Epithelial cell of proximal tubule (primary cell): ENCODE measurements around the gene BTAF1. TPM values are rescaled to one million over a fixed set of nuclear protein-coding genes. Genes with fewer than 3 reads are reported as not detected.
A peak's percentile ranks its signal among the peaks of the same experiment; 100 is the strongest.

Source experiments
- DNase-seq: peaks from one replicate; pipeline ENCODE4 v3.0.0-alpha.2; 2011; ENCODE audit warnings: low read depth
- H3K4me3 ChIP-seq: 2 replicates; pipeline ENCODE4 v1.5.1; 2011; ENCODE audit warnings: low read depth, mild to moderate bottlenecking, low read length
- total RNA-seq: library from RNA; depleted of rRNA; stranded (reverse); fragments of >200 nt; gene quantifications from 2 replicates; pipeline ENCODE4 v1.2.3, GENCODE V29; 2015
- TF ChIP-seq, protein P1 (sequence below): conservative IDR thresholded peaks from 2 replicates; pipeline ENCODE4 v1.5.1; 2012; ENCODE audit warnings: low read depth, mild to moderate bottlenecking, low read length

The BTAF1 gene
- total RNA-seq, 1 donor from 2014 or later: 35.2 TPM

DNA sequence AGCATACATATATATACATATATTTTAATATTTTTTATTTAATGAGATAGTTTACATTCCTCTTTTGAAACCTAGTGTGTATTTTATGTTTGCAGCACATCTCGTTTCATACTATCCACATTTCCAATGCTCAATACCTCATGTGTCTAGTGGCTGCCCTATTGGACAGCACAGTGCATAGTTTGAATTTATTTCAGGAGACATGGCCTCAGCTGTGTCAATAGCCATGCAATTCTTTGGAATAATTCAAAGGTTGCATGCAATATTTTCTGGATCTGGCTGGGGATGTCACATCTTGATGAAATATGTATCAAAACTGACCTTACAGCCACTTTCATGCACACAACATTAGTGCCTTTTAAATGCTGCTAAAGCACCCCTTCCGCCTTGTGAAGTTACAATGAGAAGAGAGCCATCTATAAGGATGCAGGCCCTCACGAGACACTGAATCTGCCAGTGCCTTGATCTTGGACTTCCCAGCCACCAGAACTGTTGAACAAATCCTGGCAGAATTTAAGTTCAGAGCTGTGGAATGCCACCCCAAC is 27.3 kb upstream of the BTAF1 start:
- H3K4me3 ChIP-seq: no peak overlapping the region
- DNase-seq: no peak
- TF ChIP-seq, protein P1, sequence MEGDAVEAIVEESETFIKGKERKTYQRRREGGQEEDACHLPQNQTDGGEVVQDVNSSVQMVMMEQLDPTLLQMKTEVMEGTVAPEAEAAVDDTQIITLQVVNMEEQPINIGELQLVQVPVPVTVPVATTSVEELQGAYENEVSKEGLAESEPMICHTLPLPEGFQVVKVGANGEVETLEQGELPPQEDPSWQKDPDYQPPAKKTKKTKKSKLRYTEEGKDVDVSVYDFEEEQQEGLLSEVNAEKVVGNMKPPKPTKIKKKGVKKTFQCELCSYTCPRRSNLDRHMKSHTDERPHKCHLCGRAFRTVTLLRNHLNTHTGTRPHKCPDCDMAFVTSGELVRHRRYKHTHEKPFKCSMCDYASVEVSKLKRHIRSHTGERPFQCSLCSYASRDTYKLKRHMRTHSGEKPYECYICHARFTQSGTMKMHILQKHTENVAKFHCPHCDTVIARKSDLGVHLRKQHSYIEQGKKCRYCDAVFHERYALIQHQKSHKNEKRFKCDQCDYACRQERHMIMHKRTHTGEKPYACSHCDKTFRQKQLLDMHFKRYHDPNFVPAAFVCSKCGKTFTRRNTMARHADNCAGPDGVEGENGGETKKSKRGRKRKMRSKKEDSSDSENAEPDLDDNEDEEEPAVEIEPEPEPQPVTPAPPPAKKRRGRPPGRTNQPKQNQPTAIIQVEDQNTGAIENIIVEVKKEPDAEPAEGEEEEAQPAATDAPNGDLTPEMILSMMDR: no peak

DNA sequence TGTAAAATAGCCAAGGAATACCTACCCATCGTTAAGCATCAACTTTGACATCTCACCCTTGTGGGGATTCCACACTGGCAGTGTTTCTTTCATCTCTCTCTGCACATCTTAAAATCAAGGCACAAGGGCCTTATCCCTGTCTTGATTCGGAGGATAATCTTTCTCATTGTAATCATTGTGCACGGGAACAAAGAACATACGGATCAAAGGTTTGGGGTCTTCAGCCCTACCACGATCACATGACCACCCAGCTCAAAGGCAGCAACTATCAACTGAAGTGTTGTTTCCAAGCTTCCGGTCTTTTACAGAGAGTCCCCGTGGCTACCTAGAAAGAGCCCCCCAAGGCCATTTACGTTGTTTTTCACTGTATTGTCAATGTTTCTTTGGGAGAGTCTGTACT is 26.1 kb upstream of the BTAF1 start:
- H3K4me3 ChIP-seq: no peak overlapping the region
- DNase-seq: no peak
- TF ChIP-seq, protein P1: no peak

DNA sequence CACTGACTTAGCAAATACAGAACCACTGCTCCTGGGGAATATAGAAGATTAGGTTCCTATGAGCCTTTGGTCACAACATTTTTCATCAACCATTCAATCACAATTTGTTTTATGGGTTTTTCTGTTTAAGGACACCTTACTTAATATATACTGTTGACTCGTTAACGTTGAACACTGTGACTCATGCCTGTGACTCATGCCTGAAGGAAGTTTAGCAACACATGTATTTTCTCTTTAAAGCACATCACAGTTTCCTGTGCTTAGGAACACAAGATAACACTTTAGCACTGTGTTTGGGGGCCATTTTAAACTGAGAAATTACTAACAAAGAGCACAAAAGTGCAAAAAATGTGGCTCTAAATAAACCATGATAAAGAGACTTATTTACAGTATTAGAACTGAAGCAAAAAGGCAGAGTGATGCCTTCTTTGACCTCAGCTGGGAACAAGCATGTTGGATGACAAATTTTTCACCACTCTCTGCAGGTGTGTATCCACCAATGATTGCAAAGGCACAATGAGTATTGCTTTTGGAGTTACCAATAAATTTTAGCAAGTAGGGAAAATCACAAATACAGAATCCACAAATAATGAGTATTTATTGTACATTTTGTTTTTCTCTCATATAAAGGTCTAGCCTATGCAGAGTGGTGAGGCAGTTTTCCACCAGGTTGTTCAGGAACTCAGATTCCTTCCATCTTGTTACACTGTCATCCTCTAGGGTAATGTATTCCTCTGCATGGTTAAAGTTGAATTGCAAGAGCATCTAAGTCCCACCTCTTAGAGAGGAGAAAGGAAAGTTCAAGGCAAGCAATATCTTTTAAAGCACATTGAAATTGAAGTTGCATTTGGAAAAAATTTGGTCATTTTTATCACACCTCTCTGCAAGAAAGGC is 21.5 kb upstream of the BTAF1 start:
- peak; percentile 76 for DNase-seq
- TF ChIP-seq, protein P1: no peak
- no peak overlapping the region for H3K4me3 ChIP-seq

DNA sequence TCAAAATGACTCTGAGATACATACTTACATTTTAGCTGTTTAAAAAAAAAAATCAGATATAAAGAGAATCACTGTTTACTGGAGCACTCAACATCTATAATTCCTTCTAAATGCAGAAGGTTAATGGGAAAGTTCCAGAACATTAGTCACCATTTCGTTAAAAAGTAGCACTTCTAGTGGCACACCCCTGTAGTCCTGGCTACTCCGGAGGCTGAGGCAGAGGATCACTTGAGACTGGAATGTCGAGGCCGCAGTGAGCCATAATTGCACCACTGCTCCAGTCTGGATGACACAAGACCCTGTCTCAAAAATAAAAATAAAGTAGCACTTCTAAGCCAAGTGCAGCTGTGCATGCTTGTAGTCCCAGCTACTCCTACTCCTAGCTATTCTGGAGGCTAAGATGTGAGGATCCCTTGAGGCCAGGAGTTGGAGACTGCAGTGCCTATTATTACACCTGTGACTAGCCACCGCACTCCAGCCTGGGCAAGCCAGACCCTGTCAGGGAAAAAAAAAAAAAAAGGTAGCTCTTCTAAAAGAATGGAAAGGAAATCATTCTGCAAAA is 16.5 kb upstream of the BTAF1 start:
- TF ChIP-seq, protein P1: no peak
- no peak overlapping the region for H3K4me3 ChIP-seq
- DNase-seq: no peak

DNA sequence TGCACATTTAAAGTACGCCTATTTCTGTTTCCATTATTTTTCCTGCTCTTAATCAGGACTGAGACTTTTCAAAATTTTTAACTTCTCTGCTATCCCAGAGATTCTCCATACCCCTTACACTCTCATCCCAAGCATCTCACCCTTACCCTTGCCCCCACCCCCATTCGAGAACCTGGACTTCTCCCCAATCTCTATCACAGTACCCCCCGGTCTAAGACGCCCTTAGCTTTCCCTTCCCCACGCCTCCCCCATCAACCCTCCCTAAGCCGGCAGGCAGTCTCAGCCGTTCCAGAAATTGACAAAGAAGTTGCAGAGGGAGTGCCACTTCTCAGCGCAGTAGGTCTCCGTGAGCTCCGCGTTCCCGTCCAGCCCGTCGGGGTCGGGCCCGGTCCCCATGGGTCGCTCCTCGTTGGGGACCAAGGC is 15.6 kb upstream of the BTAF1 start:
- TF ChIP-seq, protein P1: no peak
- H3K4me3 ChIP-seq: peak overlapping the region; percentile 76
- no peak for DNase-seq

DNA sequence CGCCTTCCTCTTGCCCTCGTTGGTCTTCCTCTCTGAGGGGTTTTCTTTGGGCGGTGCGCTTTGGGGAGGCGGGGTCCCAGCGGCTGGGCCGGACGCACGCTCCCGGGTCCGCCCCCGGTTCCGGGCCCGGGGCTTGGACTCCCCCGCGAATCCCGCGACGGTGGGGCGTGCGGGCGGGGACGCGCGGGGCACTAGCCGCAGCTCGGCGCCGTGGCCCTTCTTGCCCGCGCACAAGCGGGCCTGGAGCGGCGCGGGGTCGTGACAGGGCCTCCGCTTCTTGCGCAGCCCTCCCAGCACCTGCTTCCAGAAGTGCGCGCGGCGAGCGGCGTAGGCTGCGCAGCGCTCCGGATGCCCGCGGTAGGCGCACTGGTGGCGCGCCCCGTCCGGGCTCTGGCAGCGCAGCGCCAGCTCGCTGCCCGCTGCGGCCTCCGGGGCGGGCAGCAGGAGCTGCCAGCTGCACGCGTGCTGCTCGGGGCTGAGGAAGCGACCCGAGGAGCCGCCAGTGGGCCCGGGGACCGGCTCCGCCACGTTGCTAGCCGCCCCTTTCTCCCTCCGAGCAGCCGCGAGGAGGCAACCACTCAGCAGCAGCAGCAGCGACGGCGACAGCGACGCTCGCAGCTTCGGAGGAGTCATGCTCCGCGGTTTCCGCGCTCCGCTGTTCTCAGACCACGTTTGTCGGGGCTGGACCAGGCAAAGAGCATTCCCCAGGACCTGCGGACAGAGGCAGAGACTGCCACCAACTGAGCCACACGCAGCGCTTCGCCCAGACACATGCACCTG is 15.0 kb upstream of the BTAF1 start:
- no peak for DNase-seq
- peak overlapping the region; percentile 76 for H3K4me3 ChIP-seq
- TF ChIP-seq, protein P1: peak; percentile 32
